C4-2B (cell line): ENCODE data around the gene ST6GALNAC3.

Experiments
- H3K27ac ChIP-seq: fragments of 450-650 bp; 2 replicates; pipeline ENCODE4 v1.5.1; 2017
- CTCF ChIP-seq: fragments of 450-650 bp; conservative IDR thresholded peaks from 2 replicates; pipeline ENCODE4 v1.5.1; 2017; ENCODE audit warnings: mild to moderate bottlenecking
- ZFX ChIP-seq: fragments of 450-650 bp; IDR thresholded peaks from 2 replicates; pipeline ENCODE4 v1.6.1; 2017

Gene ST6GALNAC3

GRCh38 chr1:76055987-76056386 is 18.6 kb upstream of the ST6GALNAC3 start:
- TF ChIP-seq ZFX: no peak
- TF ChIP-seq CTCF: no peak
- no peak overlapping the region for H3K27ac ChIP-seq

GRCh38 chr1:76059451-76059850 is 15.1 kb upstream of the ST6GALNAC3 start:
- no peak overlapping the region for H3K27ac ChIP-seq
- TF ChIP-seq ZFX: no peak
- TF ChIP-seq CTCF: no peak

- H3K27ac ChIP-seq: no peak overlapping the region
- TF ChIP-seq ZFX (no peak), CTCF (no peak)
Measured at GRCh38 chr1:76065270-76065669, 9.3 kb upstream of the ST6GALNAC3 start.

- no peak overlapping the region for H3K27ac ChIP-seq
Measured at GRCh38 chr1:76066394-76066793, 8.2 kb upstream of the ST6GALNAC3 start.

GRCh38 chr1:76068542-76068941 is 6.0 kb upstream of the ST6GALNAC3 start:
- H3K27ac ChIP-seq: no peak overlapping the region
- TF ChIP-seq ZFX: no peak
- TF ChIP-seq CTCF: no peak

More at GRCh38 chr1:76066394-76066793, 8.2 kb upstream of the ST6GALNAC3 start:
- no peak for TF ChIP-seq ZFX

GRCh38 chr1:76068953-76069561 is 5.5 kb upstream of the ST6GALNAC3 start:
- H3K27ac ChIP-seq: no peak overlapping the region
- TF ChIP-seq CTCF: no peak
- TF ChIP-seq ZFX: no peak

- no peak overlapping the region for H3K27ac ChIP-seq
- no peak for TF ChIP-seq ZFX
- no peak for TF ChIP-seq CTCF
Measured at GRCh38 chr1:76070538-76070937, 4.0 kb upstream of the ST6GALNAC3 start.

GRCh38 chr1:76073481-76073880 is 1.1 kb upstream of the ST6GALNAC3 start:
- TF ChIP-seq CTCF (no peak), ZFX (no peak)
- no peak overlapping the region for H3K27ac ChIP-seq
